Activated T-helper 17 cell treated with anti-CD3 and anti-CD28 coated beads, Interleukin-2, amount 50 U/mL, for 72 hours (primary cell): Measurements from ENCODE around the gene ZNF630. TPM values are rescaled to one million over a fixed set of nuclear protein-coding genes. Genes with fewer than 3 reads are reported as not detected.
"Not testable (repeated sequence)": the region's sequence is repeated elsewhere in the genome, so short reads cannot be mapped to it uniquely, and the experiment has no call there.

Experiments
- ATAC-seq: fragments of 150-1000 bp; cut with Tn5 transposase; replicated peaks from 2 replicates; pipeline ENCODE4 v1.10.0; 2021; ENCODE audit warnings: mild to moderate bottlenecking, moderate library complexity
- H3K27ac Mint-ChIP-seq: one replicate; pipeline ENCODE4 v1.8.0; 2022; ENCODE audit warnings: mixed read lengths
- H3K27me3 Mint-ChIP-seq: one replicate; pipeline ENCODE4 v1.8.0; 2022; ENCODE audit warnings: mixed read lengths
- H3K36me3 Mint-ChIP-seq: one replicate; pipeline ENCODE4 v1.8.0; 2022; ENCODE audit warnings: low read depth, mild to moderate bottlenecking, mixed read lengths
- H3K4me1 Mint-ChIP-seq: one replicate; pipeline ENCODE4 v1.8.0; 2022; ENCODE audit warnings: mixed read lengths
- H3K4me3 Mint-ChIP-seq: one replicate; pipeline ENCODE4 v1.8.0; 2022; ENCODE audit warnings: mild to moderate bottlenecking, mixed read lengths
- H3K9me3 Mint-ChIP-seq: one replicate; pipeline ENCODE4 v1.8.0; 2022; ENCODE audit warnings: mixed read lengths
- total RNA-seq, 2 donors: library from RNA; stranded (reverse); gene quantifications; one replicate each; pipeline ENCODE4 v1.2.3, GENCODE V29; 2022

ZNF630 gene
- total RNA-seq = 1 to 10 TPM; 1.2 to 4.3 TPM

DNA sequence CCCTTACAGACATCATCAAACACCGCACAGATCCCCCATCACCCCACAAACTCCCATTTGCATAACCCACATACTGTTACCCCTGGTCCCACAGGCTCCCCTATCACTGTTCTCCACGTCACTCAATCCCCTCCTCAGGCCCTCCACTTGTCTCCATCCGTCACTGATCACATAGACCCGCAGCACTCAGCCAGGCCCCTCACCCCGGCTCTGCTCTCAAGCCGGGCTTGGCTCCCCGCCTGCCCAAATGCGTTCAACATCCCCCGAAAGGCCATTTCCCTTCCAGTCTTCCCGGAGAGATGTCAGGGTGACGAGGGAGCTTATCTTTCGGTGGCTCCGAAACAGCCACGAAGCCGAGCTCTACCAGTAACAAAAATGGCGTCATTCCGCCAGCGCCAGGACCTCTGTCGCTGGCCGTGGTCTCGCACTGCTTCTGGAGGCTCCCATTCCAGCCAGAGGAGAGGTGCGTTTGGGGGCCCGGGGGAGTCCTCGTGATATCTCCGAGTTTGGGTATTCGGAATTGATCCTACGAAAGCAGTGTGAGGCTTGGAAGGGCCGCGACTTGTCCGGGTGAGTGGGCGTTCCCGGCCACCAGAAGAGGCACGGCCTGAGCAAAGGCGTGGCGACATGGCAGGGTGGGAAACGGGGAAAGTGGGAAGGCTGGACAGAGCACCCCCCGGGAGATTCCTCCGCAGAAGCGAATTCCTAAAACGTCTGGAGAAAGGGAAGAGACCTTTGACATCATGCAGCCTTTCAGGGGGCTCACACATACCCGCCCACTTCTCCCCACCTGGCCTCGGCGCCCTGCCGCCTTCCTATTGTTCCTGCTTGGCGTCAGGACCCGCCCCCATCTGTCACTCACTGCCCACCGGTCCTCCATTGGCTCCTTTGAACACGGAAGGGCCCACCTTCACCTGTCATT lies at the start of gene ZNF630:
Gene ZNF630 (minus strand): TSS at position 577 of the 922 bp plus-strand sequence. CDS start 4,754 bp downstream, outside the sequence.
- no peaks in the 10 kb centered on the region for H3K27me3 Mint-ChIP-seq
- H3K4me3 Mint-ChIP-seq = peak within 1 kb of the TSS; percentile 93
- ATAC-seq = peak; percentile 96
- H3K36me3 Mint-ChIP-seq = no peaks in the 10 kb centered on the region
- H3K27ac Mint-ChIP-seq = peak within 1 kb of the TSS; percentile 91
- no peaks in the 10 kb centered on the region for H3K4me1 Mint-ChIP-seq
- H3K9me3 Mint-ChIP-seq = no peaks in the 10 kb centered on the region

DNA sequence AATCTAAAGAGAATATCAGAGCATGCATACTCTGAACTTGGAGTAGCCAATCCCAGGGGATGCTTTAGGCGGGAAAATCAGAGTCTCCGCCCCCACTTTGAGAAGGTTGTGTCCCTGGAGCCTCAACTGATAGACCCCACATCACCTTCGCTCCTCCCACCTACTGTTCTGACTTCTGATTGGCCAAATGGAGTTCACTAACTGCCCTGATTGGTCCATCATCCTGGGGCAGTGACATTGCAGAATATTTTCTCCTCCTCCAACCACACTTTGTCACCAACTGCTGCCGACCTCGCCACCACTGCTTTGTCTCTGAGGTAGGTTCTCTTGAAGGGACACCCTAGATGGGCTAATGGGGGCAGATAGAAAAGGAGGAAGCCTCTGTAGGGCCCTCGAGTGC lies 36.3 kb upstream of the ZNF630 start:
- H3K4me3 Mint-ChIP-seq = no peak overlapping the region
- no peaks in the 10 kb centered on the region for H3K36me3 Mint-ChIP-seq
- ATAC-seq = no peak
- no peaks in the 10 kb centered on the region for H3K9me3 Mint-ChIP-seq
- H3K27ac Mint-ChIP-seq = no peak overlapping the region
- H3K27me3 Mint-ChIP-seq = no peaks in the 10 kb centered on the region
- H3K4me1 Mint-ChIP-seq = no peaks in the 10 kb centered on the region

DNA sequence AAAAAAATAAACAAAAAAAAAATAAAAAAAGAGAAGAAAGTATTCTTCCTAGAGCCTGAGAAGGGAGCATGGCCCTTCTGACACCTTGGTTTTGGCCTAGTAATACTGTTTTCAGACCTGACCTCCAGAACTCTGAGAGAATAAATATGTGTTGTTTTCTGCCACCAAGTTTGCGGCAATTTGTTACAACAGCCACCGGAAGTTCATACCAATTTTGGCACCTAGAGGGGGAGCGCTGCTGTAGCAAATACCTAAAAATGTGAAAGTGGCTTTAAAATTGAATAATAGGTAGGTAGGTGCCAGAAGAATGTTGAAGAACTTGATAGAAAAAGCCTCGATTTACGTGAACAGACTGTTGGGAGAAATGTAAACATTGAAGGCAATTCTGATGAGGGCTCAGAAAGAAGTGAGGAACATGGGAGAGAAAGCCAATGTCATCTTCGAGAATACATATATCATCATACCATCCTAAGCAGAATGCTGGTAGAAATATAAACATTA lies 31.5 kb upstream of the ZNF630 start:
- H3K27ac Mint-ChIP-seq = no peak overlapping the region
- H3K4me1 Mint-ChIP-seq = no peaks in the 10 kb centered on the region
- H3K4me3 Mint-ChIP-seq = no peak overlapping the region
- no peaks in the 10 kb centered on the region for H3K36me3 Mint-ChIP-seq
- no peak for ATAC-seq
- H3K9me3 Mint-ChIP-seq = no peaks in the 10 kb centered on the region
- H3K27me3 Mint-ChIP-seq = no peaks in the 10 kb centered on the region

DNA sequence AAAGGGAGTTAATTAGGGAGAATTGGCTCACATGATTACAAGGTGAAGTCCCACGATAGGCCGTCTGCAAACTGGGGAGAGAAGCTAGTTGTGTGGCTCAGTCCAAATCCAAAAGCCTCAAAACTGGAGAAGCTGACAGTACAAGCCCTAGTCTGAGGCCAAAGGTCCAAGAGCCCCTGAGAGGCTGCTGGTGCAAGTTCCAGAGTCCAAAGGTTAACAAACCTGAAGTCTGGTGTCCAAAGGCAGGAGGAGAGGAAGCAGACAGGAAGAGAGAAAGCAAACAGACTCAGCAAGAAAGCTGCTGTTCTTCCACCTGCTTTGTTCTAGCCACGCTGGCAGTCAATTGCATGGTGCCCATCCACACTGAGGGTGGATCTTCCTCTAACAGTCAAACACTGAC lies 30.0 kb upstream of the ZNF630 start:
- Mint-ChIP-seq H3K27ac (no peak overlapping the region), H3K27me3 (no peaks in the 10 kb centered on the region), H3K4me3 (no peak overlapping the region), H3K4me1 (no peaks in the 10 kb centered on the region), H3K36me3 (no peaks in the 10 kb centered on the region), H3K9me3 (no peaks in the 10 kb centered on the region)
- no peak for ATAC-seq

DNA sequence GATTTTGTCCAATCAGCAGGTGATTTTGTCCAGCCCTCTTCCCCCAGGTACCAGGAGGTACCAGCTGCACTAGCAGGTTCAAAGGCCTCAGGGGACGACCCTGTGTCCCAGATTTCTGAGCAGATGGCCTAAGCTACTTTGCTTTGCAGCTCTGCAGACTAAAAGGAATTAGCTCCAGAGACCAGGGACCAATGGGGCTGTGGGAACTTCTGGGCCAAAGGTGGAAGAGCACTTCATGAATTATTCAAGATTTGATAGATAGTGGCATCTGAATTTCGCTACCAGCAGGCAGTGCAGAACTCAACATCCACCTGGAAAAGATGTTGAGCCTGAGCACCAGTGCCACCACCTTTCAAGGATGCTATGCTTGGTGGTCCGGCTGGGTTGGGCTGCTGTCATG lies 21.1 kb upstream of the ZNF630 start:
- not testable (repeated sequence) for ATAC-seq, H3K36me3 Mint-ChIP-seq, H3K27me3 Mint-ChIP-seq, H3K4me3 Mint-ChIP-seq, H3K9me3 Mint-ChIP-seq, H3K27ac Mint-ChIP-seq, H3K4me1 Mint-ChIP-seq

DNA sequence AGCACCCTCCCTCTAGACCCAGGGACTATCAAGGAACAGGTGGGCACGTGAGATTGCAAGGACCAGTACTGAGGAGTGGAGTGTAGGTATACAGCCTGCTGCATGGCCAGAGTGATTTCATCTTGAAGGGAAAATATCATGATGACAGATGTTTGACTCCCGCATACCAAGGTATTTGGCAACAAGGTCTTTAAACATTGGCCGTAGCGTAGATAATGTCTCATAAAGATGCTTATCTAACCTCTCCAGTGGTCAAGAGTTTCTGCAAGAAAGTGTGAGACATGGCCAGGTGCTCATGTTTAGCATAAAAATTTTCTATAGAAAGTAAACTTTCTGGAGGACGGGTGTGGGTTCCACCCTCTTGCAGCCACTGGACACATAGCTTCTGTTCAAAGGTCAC lies 18.7 kb upstream of the ZNF630 start:
- Mint-ChIP-seq H3K27me3 (no peaks in the 10 kb centered on the region), H3K36me3 (no peaks in the 10 kb centered on the region), H3K9me3 (no peaks in the 10 kb centered on the region), H3K4me3 (no peak overlapping the region), H3K4me1 (no peaks in the 10 kb centered on the region), H3K27ac (no peak overlapping the region)
- ATAC-seq = no peak

DNA sequence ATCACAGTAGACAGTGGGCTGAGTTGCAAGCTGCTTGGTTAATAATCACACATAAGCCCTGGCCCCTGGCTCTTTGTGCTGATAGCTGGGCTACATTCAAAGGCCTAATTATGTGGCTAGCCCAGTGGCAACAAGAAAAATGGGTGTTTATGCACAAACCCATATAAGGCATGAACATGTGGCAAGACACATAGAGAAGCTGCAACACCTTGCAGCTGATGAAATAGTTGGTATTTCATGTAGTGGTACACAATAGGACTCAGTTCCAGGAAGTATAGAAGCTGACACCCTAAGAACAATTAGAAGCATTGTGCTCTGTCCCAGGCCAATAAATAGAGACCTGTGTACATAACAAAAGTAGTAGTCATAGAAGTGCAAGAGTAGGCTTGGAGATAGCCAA lies 14.6 kb upstream of the ZNF630 start:
- H3K9me3 Mint-ChIP-seq = no peaks in the 10 kb centered on the region
- no peaks in the 10 kb centered on the region for H3K36me3 Mint-ChIP-seq
- H3K4me3 Mint-ChIP-seq = no peak overlapping the region
- ATAC-seq = no peak
- no peak overlapping the region for H3K27ac Mint-ChIP-seq
- H3K27me3 Mint-ChIP-seq = no peaks in the 10 kb centered on the region
- H3K4me1 Mint-ChIP-seq = no peaks in the 10 kb centered on the region

DNA sequence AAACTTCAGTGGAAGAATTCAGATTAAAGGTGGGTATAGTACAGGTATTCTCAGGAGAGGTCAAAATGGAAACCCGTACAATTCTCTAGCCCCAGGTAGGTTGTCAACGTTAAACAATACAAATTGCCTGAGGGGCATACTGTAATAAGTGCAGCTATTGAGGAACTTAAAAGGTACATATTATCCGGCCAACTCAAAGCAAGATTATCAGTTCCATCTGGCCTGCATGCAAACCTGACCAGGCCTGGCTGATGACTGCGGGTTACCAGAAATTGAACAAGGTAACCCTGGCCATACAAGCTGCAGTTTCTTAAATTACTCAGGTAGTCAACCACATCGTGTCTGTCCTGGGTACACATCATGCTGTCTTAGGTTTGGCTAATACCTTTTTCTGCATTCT lies 12.3 kb upstream of the ZNF630 start:
- Mint-ChIP-seq H3K27ac (no peak overlapping the region), H3K36me3 (no peaks in the 10 kb centered on the region), H3K9me3 (no peaks in the 10 kb centered on the region), H3K27me3 (no peaks in the 10 kb centered on the region), H3K4me1 (no peaks in the 10 kb centered on the region), H3K4me3 (no peak overlapping the region)
- no peak for ATAC-seq

DNA sequence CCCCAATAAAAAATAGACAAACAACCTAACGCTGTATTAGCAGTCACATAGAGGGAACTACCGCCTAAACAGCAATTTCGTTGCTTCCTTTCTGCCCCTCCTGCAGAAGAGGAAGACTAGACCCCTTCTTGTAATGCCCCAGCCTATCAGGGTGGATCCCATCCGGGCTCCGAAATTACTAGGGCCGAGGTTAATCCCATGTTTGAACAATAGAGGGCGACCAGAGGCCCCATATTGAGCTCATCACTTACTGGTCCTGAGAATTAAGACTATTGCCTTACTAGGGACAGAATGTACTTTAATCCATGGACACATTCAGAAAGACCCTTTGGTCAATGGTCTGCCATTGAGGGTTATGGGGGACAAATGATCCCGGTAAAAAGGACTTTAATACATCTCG lies 11.8 kb upstream of the ZNF630 start:
- ATAC-seq = peak; percentile 74
- no peaks in the 10 kb centered on the region for H3K4me1 Mint-ChIP-seq
- H3K27me3 Mint-ChIP-seq = no peaks in the 10 kb centered on the region
- H3K4me3 Mint-ChIP-seq = no peak overlapping the region
- H3K36me3 Mint-ChIP-seq = no peaks in the 10 kb centered on the region
- no peak overlapping the region for H3K27ac Mint-ChIP-seq
- no peaks in the 10 kb centered on the region for H3K9me3 Mint-ChIP-seq

DNA sequence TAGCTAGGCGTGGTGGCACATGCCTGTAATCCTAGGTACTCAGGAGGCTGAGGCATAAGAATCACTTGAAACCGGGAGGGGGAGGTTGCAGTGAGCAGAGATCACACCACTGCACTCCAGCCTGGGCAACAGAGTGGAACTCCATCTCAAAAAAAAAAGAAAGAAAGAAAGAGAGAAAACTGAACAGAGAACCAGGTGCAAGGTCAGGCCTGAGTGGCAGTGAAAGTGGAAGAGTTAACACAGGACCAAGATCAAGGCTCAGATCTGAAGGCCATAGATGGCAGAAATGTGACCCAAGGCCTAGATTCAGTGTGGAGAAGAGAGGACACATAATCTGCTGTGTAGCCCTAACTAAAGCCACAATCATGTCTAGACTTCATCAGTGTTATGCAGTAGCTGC lies 4.9 kb upstream of the ZNF630 start:
- H3K27me3 Mint-ChIP-seq = no peaks in the 10 kb centered on the region
- H3K4me1 Mint-ChIP-seq = no peaks in the 10 kb centered on the region
- no peaks in the 10 kb centered on the region for H3K9me3 Mint-ChIP-seq
- no peak overlapping the region for H3K27ac Mint-ChIP-seq
- no peaks in the 10 kb centered on the region for H3K36me3 Mint-ChIP-seq
- H3K4me3 Mint-ChIP-seq = no peak overlapping the region
- no peak for ATAC-seq

DNA sequence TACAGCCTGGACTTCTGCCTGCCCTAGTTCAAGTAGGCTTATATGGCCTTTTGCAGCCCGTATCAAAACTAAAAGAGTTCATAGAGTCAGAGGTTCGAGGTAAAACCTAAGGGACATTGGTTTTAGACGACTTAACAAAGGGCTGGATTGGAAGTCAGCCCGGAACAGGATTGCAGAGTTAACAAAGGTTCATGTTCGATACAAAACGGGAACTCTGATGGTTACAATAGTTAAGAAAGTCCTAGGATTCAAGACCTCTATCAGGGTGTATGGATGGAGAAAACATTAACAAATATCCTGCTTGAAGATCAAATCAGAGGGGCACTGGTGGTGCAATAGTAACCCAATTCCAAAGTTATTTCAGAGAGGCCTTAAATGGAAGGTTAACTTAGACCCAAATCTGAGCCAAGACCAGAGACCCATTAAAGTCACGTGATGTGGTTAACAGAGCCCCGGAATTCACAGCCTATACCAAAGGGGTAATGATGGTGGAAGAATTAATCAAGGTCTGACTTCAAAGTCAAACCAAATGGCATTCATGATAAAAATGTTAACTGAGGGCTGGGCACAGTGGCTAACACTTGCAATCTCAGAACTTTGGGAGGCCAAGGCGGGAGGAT lies 656 bp upstream of the ZNF630 start:
- Mint-ChIP-seq H3K27me3 (no peaks in the 10 kb centered on the region), H3K36me3 (no peaks in the 10 kb centered on the region), H3K4me3 (peak overlapping the region; percentile 93), H3K9me3 (no peaks in the 10 kb centered on the region), H3K4me1 (no peaks in the 10 kb centered on the region), H3K27ac (peak overlapping the region; percentile 91)
- no peak for ATAC-seq

DNA sequence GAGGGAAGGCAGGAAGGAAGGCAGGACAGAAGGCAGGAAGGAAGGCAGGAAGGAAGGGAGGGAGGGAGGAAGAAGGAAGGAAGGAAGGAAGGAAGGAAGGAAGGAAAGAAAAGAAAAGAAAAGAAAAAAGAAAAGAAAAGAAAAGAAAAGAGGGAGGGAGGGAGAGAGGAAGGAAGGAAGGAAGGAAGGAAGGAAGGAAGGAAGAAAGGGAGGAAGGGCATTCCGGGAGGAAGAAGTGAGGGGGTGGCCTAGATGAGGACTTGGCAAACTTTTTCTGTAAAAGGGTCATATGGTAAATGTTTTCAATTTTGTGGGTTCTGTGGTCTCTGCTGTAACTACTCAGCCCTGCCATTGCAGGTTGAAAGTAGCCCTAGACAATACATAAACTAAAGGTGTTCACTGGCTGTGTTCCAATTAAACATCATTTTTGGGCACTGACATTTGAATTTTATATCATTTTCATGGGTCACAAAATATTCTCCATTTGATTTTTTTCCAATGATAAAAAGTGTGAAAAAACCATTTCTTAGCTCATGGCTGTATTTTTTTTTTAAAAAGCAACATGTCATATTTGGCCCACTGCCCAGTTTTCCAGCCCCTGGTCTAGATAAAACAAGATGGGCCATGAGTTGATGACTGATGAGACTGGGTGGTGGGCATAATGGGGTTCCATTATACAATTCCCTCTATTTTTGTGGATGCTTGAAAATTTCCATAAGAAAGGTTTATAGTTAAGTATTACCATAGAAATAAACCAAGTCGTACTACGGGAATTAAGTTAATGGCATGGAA lies 3.1 kb downstream of the ZNF630 start:
- ATAC-seq = no peak
- Mint-ChIP-seq H3K36me3 (peaks cover 2% of the 10 kb centered on the region), H3K9me3 (no peaks in the 10 kb centered on the region), H3K4me3 (no peak overlapping the region), H3K27ac (no peak overlapping the region), H3K27me3 (no peaks in the 10 kb centered on the region), H3K4me1 (no peaks in the 10 kb centered on the region)

DNA sequence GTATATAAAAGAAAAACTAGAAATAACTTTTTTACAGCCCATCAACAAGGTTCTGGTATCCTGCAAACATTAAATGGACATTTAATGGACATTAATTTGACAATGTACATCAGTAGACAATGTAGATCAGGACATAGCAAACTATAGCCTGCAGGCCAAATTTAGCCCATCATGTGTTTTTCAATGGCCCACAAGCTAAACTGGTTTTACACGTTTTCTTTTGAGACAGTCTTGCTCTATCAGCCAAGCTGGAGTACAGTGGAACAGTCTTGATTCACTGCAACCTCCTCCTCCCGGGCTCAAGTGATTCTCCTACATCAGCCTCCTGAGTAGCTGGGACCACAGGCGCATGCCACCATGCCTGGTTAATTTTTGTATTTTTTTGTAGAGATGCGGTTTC lies 7.2 kb downstream of the ZNF630 start:
- H3K27me3 Mint-ChIP-seq = no peaks in the 10 kb centered on the region
- H3K4me1 Mint-ChIP-seq = no peaks in the 10 kb centered on the region
- H3K9me3 Mint-ChIP-seq = no peaks in the 10 kb centered on the region
- H3K36me3 Mint-ChIP-seq = peaks cover 43% of the 10 kb centered on the region
- no peak overlapping the region for H3K27ac Mint-ChIP-seq
- no peak for ATAC-seq
- H3K4me3 Mint-ChIP-seq = no peak overlapping the region

DNA sequence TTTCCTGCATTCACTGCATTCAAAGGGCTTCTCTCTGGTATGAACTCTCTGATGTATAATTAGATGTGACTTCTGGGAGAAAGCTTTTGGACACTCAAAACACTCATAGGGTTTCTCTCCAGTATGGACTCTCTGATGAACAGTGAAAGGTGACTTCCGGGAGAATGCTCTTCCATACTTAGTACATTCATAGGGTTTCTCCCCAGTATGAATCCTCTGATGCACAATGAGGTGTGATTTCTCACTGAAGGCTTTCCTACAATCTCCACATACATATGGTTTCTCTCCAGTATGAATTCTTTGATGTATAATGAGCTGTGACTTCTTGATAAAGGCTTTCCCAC lies 12.2 kb downstream of the ZNF630 start:
- H3K36me3 Mint-ChIP-seq = peaks cover 50% of the 10 kb centered on the region
- H3K4me1 Mint-ChIP-seq = no peaks in the 10 kb centered on the region
- H3K27ac Mint-ChIP-seq = no peak overlapping the region

More for the DNA sequence above, 12.2 kb downstream of the ZNF630 start:
- H3K4me3 Mint-ChIP-seq = no peak overlapping the region
- ATAC-seq = peak; percentile 52
- H3K9me3 Mint-ChIP-seq = no peaks in the 10 kb centered on the region
- no peaks in the 10 kb centered on the region for H3K27me3 Mint-ChIP-seq
